KG1 (cell line): Measurements from ENCODE around the gene ZC3H11A.
"Not testable (repeated sequence)": the region's sequence is repeated elsewhere in the genome, so short reads cannot be mapped to it uniquely, and the experiment has no call there.

Experiments
- DNase-seq: peaks from one replicate; lab custom pipeline; 2025; lab: John Stamatoyannopoulos, UW

ZC3H11A gene

GRCh38 chr1:203781962-203782361 is 13.5 kb upstream of the ZC3H11A start:
- DNase-seq = no peak

GRCh38 chr1:203789966-203790365 is 5.5 kb upstream of the ZC3H11A start:
- no peak for DNase-seq

GRCh38 chr1:203791498-203791897 is 3.9 kb upstream of the ZC3H11A start:
- no peak for DNase-seq

GRCh38 chr1:203792486-203792885 is 2.9 kb upstream of the ZC3H11A start:
- DNase-seq = no peak

- DNase-seq = not testable (repeated sequence)
Observed at GRCh38 chr1:203793561-203793960, 1.9 kb upstream of the ZC3H11A start.

- DNase-seq = no peak
Observed at GRCh38 chr1:203794764-203795440, 521 bp upstream of the ZC3H11A start.

GRCh38 chr1:203796236-203796605 is 798 bp downstream of the ZC3H11A start:
- DNase-seq = no peak

GRCh38 chr1:203797216-203797615 is 1.8 kb downstream of the ZC3H11A start:
- no peak for DNase-seq

- no peak for DNase-seq
Observed at GRCh38 chr1:203797948-203798655, 2.7 kb downstream of the ZC3H11A start.

GRCh38 chr1:203799157-203799556 is 3.7 kb downstream of the ZC3H11A start:
- no peak for DNase-seq

GRCh38 chr1:203799971-203800370 is 4.5 kb downstream of the ZC3H11A start:
- no peak for DNase-seq

- DNase-seq = no peak
Observed at GRCh38 chr1:203805689-203806088, 10.3 kb downstream of the ZC3H11A start.

GRCh38 chr1:203807196-203807595 is 11.8 kb downstream of the ZC3H11A start:
- no peak for DNase-seq

GRCh38 chr1:203813581-203814341 is 18.3 kb downstream of the ZC3H11A start:
- no peak for DNase-seq

GRCh38 chr1:203818399-203818798 is 23.0 kb downstream of the ZC3H11A start:
- no peak for DNase-seq

GRCh38 chr1:203823306-203823705 is 27.9 kb downstream of the ZC3H11A start:
- no peak for DNase-seq

GRCh38 chr1:203826175-203826574 is 30.8 kb downstream of the ZC3H11A start:
- no peak for DNase-seq

GRCh38 chr1:203828002-203828401 is 32.6 kb downstream of the ZC3H11A start:
- no peak for DNase-seq

GRCh38 chr1:203828503-203828902 is 33.1 kb downstream of the ZC3H11A start:
- DNase-seq = no peak

GRCh38 chr1:203829247-203829646 is 33.8 kb downstream of the ZC3H11A start:
- not testable (repeated sequence) for DNase-seq

GRCh38 chr1:203835476-203835875 is 40.1 kb downstream of the ZC3H11A start:
- no peak for DNase-seq

- DNase-seq = no peak
Observed at GRCh38 chr1:203839081-203839480, 43.7 kb downstream of the ZC3H11A start.

GRCh38 chr1:203840208-203840808 is 44.9 kb downstream of the ZC3H11A start:
- no peak for DNase-seq
